HK-2 (cell line): ENCODE measurements around the gene CNTN1.
"Not testable (repeated sequence)": the region's sequence is repeated elsewhere in the genome, so short reads cannot be mapped to it uniquely, and the experiment has no call there.

Experiments
- DNase-seq: peaks from one replicate; pipeline ENCODE4 v3.0.0-alpha.2; 2018; ENCODE audit not compliant: unreplicated experiment

CNTN1 gene

GRCh38 chr12:40697566-40698259 is 5.5 kb downstream of the CNTN1 start:
- no peak for DNase-seq

- no peak for DNase-seq
Measured at GRCh38 chr12:40701756-40702155, 9.5 kb downstream of the CNTN1 start.

- DNase-seq, result no peak
Measured at GRCh38 chr12:40711121-40711520, 18.9 kb downstream of the CNTN1 start.

GRCh38 chr12:40714636-40715035 is 22.4 kb downstream of the CNTN1 start:
- DNase-seq, result no peak

- no peak for DNase-seq
Measured at GRCh38 chr12:40716037-40716436, 23.8 kb downstream of the CNTN1 start.

DNA sequence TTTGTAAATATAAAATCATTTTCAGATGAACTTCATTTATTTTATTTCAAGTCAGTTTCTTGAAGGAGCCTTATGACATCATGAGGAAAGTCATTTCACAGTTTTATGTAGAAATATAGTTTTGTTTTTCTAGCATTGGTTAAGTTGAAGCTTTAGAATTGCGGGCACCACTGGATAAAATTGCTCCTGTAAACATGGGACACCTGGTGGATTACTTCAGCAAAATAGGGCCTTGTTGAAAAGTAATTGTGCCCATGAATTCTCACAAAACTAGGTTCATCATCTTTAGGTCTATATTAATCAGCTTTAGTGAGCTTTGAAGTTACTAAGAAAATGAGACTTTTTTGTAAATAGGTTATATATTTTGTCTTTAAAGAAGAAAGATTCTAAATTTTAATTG is 25.3 kb downstream of the CNTN1 start:
- no peak for DNase-seq

DNA sequence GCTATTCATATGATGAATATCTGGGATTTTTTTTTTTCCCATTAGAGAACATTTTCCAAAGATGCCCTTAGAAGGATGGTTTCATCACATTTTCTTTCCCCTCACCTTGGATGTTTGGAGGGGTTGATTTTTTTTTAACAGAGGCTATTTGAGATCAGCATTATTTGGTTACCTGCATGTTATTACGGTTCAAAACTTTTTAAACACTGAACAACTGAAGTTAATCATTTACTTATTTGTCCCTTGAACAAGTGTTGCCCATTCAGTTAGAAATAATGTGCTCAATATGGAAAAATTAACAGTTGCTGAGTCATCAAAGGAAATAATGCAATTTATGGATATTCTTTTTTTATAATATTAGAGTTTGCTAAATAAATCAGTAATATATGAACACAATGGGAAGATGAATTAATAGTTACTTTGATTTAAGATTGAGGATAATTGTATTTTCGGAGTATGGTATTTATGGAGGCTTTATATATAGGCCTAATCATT is 26.7 kb downstream of the CNTN1 start:
- DNase-seq, result no peak

GRCh38 chr12:40723001-40723400 is 30.8 kb downstream of the CNTN1 start:
- no peak for DNase-seq

DNA sequence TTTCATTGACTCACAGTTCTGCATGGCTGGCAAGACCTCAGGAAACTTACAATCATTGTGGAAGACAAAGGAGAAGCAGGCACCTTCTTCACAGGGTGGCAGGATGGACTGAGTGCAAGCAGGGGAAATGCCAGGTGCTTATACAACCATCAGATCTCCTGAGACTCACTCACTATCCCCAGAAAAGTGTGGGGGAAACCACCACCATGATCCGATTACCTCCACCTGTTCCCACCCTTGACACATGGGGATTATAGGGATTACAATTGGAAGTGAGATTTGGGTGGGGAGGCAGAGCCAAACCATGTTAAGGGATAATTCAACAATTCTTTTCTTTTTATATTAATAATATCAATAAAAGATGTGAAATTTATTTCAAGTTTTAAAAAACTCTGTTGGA is 34.1 kb downstream of the CNTN1 start:
- DNase-seq, result no peak

- no peak for DNase-seq
Measured at GRCh38 chr12:40727774-40728483, 35.7 kb downstream of the CNTN1 start.

DNA sequence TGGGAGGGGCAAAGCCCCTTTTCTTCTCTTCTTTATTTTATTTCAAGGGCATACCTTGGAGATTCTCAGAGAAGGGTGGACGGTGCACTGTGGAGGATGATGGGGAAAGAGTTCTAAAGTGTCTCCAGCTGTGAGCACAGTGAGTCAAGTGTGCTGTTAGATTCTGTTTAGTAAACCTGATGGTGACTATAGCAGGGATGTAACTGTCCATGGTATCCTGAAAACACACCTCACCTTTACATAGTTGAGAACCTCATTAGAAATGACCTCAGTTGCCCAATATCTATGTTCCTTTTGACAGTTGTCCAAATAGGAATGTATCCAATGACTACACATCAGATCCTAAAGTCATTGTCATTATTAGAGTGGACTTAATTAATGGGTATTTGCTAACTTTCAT is 38.0 kb downstream of the CNTN1 start:
- DNase-seq, result no peak

GRCh38 chr12:40733871-40734270 is 41.6 kb downstream of the CNTN1 start:
- no peak for DNase-seq

GRCh38 chr12:40734276-40734675 is 42.0 kb downstream of the CNTN1 start:
- no peak for DNase-seq

DNA sequence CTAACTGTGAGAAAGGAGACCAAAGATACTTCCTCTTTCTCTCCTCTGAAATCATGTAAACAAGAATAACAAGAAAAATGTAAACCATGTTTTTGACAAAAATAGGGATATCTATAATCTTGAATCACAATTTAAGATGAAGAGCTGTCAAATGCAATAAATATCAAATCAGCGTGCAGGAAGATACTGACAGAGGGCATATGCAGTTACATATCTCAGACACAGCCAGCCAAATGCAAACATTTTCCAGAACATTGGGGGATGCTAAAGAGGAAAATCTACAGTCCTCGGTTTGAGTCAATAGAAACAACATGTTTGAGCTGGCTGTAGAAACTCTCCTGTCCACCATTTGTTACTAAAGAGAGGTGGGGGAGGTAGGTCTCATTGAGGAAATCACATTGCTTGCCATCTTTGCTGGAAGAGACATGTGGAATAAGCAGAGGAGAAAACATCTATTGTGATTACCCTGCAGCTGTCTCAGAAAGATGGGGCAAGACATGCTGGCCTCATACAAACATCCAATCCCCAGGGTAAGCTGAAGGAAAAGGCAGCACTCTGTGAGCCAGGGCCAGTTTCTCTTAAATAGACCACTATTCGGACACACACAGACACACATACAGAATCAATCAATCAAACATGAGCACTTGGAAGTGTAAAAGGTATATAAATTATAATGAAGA is 43.5 kb downstream of the CNTN1 start:
- no peak for DNase-seq

- DNase-seq, result not testable (repeated sequence)
Measured at GRCh38 chr12:40737416-40737815, 45.2 kb downstream of the CNTN1 start.

DNA sequence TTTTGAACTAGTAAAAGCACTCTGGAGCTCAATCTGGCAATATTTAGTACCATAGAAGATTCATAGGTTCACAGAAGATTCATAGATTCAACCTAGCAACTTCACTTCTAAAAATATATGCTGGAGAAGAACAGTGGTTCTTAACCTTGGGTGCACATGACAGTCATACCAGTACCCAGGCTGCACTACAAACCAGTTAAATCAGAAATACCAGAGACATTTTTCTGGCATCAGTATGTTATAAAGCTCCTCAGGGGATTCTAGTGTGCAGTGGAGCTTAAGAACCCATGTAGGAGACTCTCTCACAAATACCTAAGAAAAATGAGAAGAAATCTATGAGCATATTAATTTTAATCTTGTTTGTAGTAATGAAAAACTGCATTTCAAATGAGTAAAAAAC is 46.6 kb downstream of the CNTN1 start:
- no peak for DNase-seq

DNA sequence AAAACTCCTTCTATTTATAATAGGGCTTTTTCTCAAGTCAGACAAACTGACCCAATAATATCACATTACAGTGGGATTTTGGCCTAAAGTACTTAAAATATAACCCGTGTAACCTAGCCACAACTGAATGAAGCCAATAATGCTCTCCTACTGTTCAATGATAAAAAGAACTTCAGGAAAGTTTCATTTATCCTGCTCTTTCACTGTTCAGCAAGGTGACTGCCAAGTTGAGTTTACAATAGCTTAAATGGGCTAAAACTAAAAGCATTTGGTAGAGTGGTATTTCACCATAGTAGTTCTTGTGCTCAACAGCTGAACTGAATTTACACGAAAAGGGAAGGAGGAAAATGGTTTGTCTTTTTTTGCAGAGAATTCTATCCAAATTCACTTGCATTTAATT is 49.8 kb downstream of the CNTN1 start:
- no peak for DNase-seq

GRCh38 chr12:40745386-40745785 is 53.1 kb downstream of the CNTN1 start:
- no peak for DNase-seq

DNA sequence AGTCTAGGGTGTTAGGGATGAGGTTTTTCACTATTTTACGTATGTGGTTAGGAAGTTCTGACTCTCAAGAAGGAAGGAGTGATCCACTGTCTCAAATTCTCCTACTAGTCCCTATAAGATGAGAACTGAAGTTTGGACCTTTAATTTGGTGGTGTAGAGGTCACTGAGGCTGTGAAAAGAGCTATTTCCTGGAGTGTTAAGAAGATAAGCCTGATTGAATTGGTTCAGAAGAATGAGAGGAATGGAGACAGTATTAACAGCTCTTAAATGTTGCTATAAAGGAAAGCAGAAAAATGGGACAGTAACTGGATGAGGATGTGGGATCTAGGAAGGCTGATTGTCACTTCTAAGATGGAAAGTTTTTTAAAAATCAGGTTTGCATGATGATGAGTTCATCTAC is 57.6 kb downstream of the CNTN1 start:
- no peak for DNase-seq

DNA sequence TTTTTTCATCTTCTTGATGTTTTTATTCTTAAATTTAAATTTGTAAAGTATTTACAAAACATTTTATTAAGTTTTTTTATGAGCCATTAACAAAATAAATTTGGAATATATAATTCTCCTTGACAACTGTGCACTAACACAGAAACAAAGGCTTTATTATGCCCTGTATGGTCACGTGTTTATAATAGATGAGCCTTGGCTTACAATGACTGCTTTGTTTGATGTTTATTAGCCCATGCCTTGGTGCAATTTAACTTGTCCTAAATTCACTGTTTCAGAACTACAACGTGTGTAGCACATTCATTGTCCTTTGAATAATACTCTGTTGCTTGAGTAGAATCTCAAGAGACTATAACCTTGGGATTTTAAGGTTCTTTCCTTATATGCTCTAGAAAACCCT is 59.8 kb downstream of the CNTN1 start:
- no peak for DNase-seq

- no peak for DNase-seq
Measured at GRCh38 chr12:40760821-40761220, 68.6 kb downstream of the CNTN1 start.

GRCh38 chr12:40762072-40762471 is 69.8 kb downstream of the CNTN1 start:
- no peak for DNase-seq
